Adipocyte (in vitro differentiated cells): ENCODE data around the gene PLCL2.

Experiments
- DNase-seq: peaks from one replicate; pipeline ENCODE4 v3.0.0-alpha.2; 2015; ENCODE audit warnings: low read depth
- H3K27me3 ChIP-seq: replicated peaks from 2 replicates; pipeline ENCODE4 v1.7.0; 2013; ENCODE audit warnings: mild to moderate bottlenecking, low read length, moderate library complexity; ENCODE audit not compliant: control insufficient read depth, insufficient read depth
- H3K36me3 ChIP-seq: 2 replicates; pipeline ENCODE4 v1.7.0; 2013; ENCODE audit warnings: low read length, mild to moderate bottlenecking, moderate library complexity; ENCODE audit not compliant: control insufficient read depth, insufficient read depth, severe bottlenecking
- H3K4me1 ChIP-seq: 2 replicates; pipeline ENCODE4 v1.7.0; 2013; ENCODE audit warnings: mild to moderate bottlenecking, low read length, moderate library complexity; ENCODE audit not compliant: control insufficient read depth, insufficient read depth
- H3K4me3 ChIP-seq: 2 replicates; pipeline ENCODE4 v1.7.0; 2013; ENCODE audit warnings: mild to moderate bottlenecking, low read length, moderate library complexity
- H3K9ac ChIP-seq: 2 replicates; pipeline ENCODE4 v1.7.0; 2013; ENCODE audit warnings: mild to moderate bottlenecking, low read length, moderate library complexity
- H3K9me3 ChIP-seq: 2 replicates; pipeline ENCODE4 v1.7.0; 2013; ENCODE audit warnings: mild to moderate bottlenecking, low read length, moderate library complexity; ENCODE audit not compliant: control insufficient read depth

Gene PLCL2

GRCh38 chr3:17039594-17039993 is 154.8 kb downstream of the PLCL2 start:
- no peaks in the 10 kb centered on the region for H3K27me3 ChIP-seq
- no peaks in the 10 kb centered on the region for H3K36me3 ChIP-seq
- peaks cover 18% of the 10 kb centered on the region for H3K4me1 ChIP-seq
- peak; percentile 61 for DNase-seq
- no peaks in the 10 kb centered on the region for H3K9me3 ChIP-seq
- H3K9ac ChIP-seq, result no peak overlapping the region
- no peak overlapping the region for H3K4me3 ChIP-seq

GRCh38 chr3:17040322-17040989 is 155.7 kb downstream of the PLCL2 start:
- no peaks in the 10 kb centered on the region for H3K9me3 ChIP-seq
- no peaks in the 10 kb centered on the region for H3K27me3 ChIP-seq
- no peak overlapping the region for H3K4me3 ChIP-seq
- DNase-seq, result no peak
- no peaks in the 10 kb centered on the region for H3K36me3 ChIP-seq
- H3K9ac ChIP-seq, result no peak overlapping the region
- H3K4me1 ChIP-seq, result peaks cover 18% of the 10 kb centered on the region

GRCh38 chr3:17040990-17041377 is 156.2 kb downstream of the PLCL2 start:
- H3K4me1 ChIP-seq, result peaks cover 18% of the 10 kb centered on the region
- no peak overlapping the region for H3K4me3 ChIP-seq
- H3K9me3 ChIP-seq, result no peaks in the 10 kb centered on the region
- peaks cover 4% of the 10 kb centered on the region for H3K36me3 ChIP-seq
- no peak for DNase-seq
- H3K9ac ChIP-seq, result no peak overlapping the region
- no peaks in the 10 kb centered on the region for H3K27me3 ChIP-seq

- Histone ChIP-seq H3K4me1 (peaks cover 10% of the 10 kb centered on the region), H3K9ac (no peak overlapping the region), H3K4me3 (no peak overlapping the region)
These were observed 160.1 kb downstream of the PLCL2 start for GRCh38 chr3:17044855-17045254.

GRCh38 chr3:17045705-17046104 is 160.9 kb downstream of the PLCL2 start:
- no peak for DNase-seq
- no peak overlapping the region for H3K4me3 ChIP-seq
- H3K27me3 ChIP-seq, result no peaks in the 10 kb centered on the region
- peaks cover 12% of the 10 kb centered on the region for H3K4me1 ChIP-seq
- H3K9ac ChIP-seq, result no peak overlapping the region
- H3K9me3 ChIP-seq, result no peaks in the 10 kb centered on the region
- peaks cover 8% of the 10 kb centered on the region for H3K36me3 ChIP-seq

More at GRCh38 chr3:17044855-17045254, 160.1 kb downstream of the PLCL2 start:
- no peak for DNase-seq
- H3K9me3 ChIP-seq, result no peaks in the 10 kb centered on the region
- peaks cover 8% of the 10 kb centered on the region for H3K36me3 ChIP-seq
- H3K27me3 ChIP-seq, result no peaks in the 10 kb centered on the region

- Histone ChIP-seq H3K4me3 (no peak overlapping the region), H3K9ac (no peak overlapping the region), H3K27me3 (no peaks in the 10 kb centered on the region), H3K36me3 (peaks cover 8% of the 10 kb centered on the region), H3K9me3 (no peaks in the 10 kb centered on the region), H3K4me1 (peaks cover 11% of the 10 kb centered on the region)
- no peak for DNase-seq
These were observed 161.9 kb downstream of the PLCL2 start for GRCh38 chr3:17046623-17047022.

- Histone ChIP-seq H3K4me1 (peaks cover 11% of the 10 kb centered on the region), H3K9me3 (no peaks in the 10 kb centered on the region), H3K27me3 (no peaks in the 10 kb centered on the region), H3K4me3 (no peak overlapping the region), H3K9ac (no peak overlapping the region), H3K36me3 (peaks cover 8% of the 10 kb centered on the region)
- no peak for DNase-seq
These were observed 162.4 kb downstream of the PLCL2 start for GRCh38 chr3:17047162-17047561.

- Histone ChIP-seq H3K4me1 (peaks cover 11% of the 10 kb centered on the region), H3K9ac (no peak overlapping the region), H3K36me3 (peaks cover 8% of the 10 kb centered on the region), H3K27me3 (no peaks in the 10 kb centered on the region), H3K9me3 (no peaks in the 10 kb centered on the region), H3K4me3 (no peak overlapping the region)
- no peak for DNase-seq
These were observed 163.1 kb downstream of the PLCL2 start for GRCh38 chr3:17047894-17048293.

- Histone ChIP-seq H3K4me1 (peaks cover 11% of the 10 kb centered on the region), H3K36me3 (peaks cover 8% of the 10 kb centered on the region), H3K27me3 (no peaks in the 10 kb centered on the region), H3K9me3 (no peaks in the 10 kb centered on the region), H3K4me3 (no peak overlapping the region), H3K9ac (no peak overlapping the region)
- DNase-seq, result no peak
These were observed 165.3 kb downstream of the PLCL2 start for GRCh38 chr3:17050071-17050470.

GRCh38 chr3:17050506-17050905 is 165.8 kb downstream of the PLCL2 start:
- no peak for DNase-seq
- H3K36me3 ChIP-seq, result peaks cover 8% of the 10 kb centered on the region
- no peaks in the 10 kb centered on the region for H3K9me3 ChIP-seq
- no peaks in the 10 kb centered on the region for H3K27me3 ChIP-seq
- no peak overlapping the region for H3K9ac ChIP-seq
- no peak overlapping the region for H3K4me3 ChIP-seq
- peaks cover 15% of the 10 kb centered on the region for H3K4me1 ChIP-seq

- Histone ChIP-seq H3K27me3 (no peaks in the 10 kb centered on the region), H3K4me1 (peaks cover 31% of the 10 kb centered on the region), H3K9ac (no peak overlapping the region), H3K9me3 (no peaks in the 10 kb centered on the region), H3K36me3 (peaks cover 3% of the 10 kb centered on the region), H3K4me3 (no peak overlapping the region)
- DNase-seq, result no peak
These were observed 167.6 kb downstream of the PLCL2 start for GRCh38 chr3:17052363-17052762.
